Astrocyte of the spinal cord (primary cell): ENCODE measurements around the gene CWF19L2.

Experiments
- DNase-seq: peaks from one replicate; pipeline ENCODE4 v3.0.0; 2011; ENCODE audit warnings: low read depth, low spot score
- H3K4me3 ChIP-seq: 2 replicates; pipeline ENCODE4 v1.5.1; 2011; ENCODE audit warnings: low read depth, mild to moderate bottlenecking, low read length, moderate library complexity
- CTCF ChIP-seq: IDR thresholded peaks from 2 replicates; pipeline ENCODE4 v1.5.1; 2012; ENCODE audit warnings: low read depth, mild to moderate bottlenecking, low read length, inconsistent platforms
- in situ Hi-C: cut with HindIII; loops from 2 replicates; pipeline ENCODE4 v1.10.0; 2017; ENCODE audit warnings: low sequenced_read_pairs

CWF19L2 gene

GRCh38 chr11:107293677-107294344, 163.8 kb downstream of the CWF19L2 start:
- TF ChIP-seq CTCF, result no peak
- DNase-seq, result no peak
- no peak overlapping the region for H3K4me3 ChIP-seq
- in situ Hi-C loops, result no loop called here

- no peak for TF ChIP-seq CTCF
- no peak for DNase-seq
- in situ Hi-C loops, result no loop called here
- H3K4me3 ChIP-seq, result no peak overlapping the region
These were observed 175.4 kb downstream of the CWF19L2 start for GRCh38 chr11:107282195-107282594.
